K562 (cell line): ENCODE measurements around the gene SH3PXD2B. TPM values are rescaled to one million over a fixed set of nuclear protein-coding genes. Genes with fewer than 3 reads are reported as not detected.
A peak's percentile ranks its signal among the peaks of the same experiment; 100 is the strongest.

Experiments
- ATAC-seq: fragments of 200-7000 bp; cut with Tn5 transposase; 3 replicates; pipeline ENCODE4 v1.9.1; 2020; ENCODE audit warnings: moderate library complexity
- BruUV-seq: library from RNA; stranded (reverse); fragments of 400-500 nt; replicated peaks from 2 replicates; lab custom pipeline; 2021; lab: Mats Ljungman, UMichigan
- CTCF ChIA-PET: fragments of 300-600 bp; formaldehyde crosslinking; extraction: SDS; loops from one replicate; lab custom pipeline; 2021; ENCODE audit warnings: low intra/inter-chr PET ratio; lab: Yijun Ruan, JAX
- POLR2A ChIA-PET: fragments of 300-600, 350-650 bp; sonication (Branson Sonifier 250); formaldehyde crosslinking; extraction: SDS; loops from one replicate; lab custom pipeline; 2021; ENCODE audit warnings: antibody characterized with exemption, inconsistent platforms; lab: Yijun Ruan, JAX
- DNase-seq, 4 experiments: peaks; one replicate each; pipeline versions ENCODE4 v3.0.0 to v3.0.0-alpha.2; 2011 to 2018; ENCODE audit warnings: low spot score in 3 of 4, mixed read lengths in 3 of 4; ENCODE audit errors: extremely low read depth in 1 of 4
- FAIRE-seq: peaks from 2 replicates; lab custom pipeline; 2011; peaks lifted over from hg19 to GRCh38; lab: Jason Lieb, UNC
- H2AFZ ChIP-seq: 2 replicates; pipeline ENCODE4 v1.6.0; 2011; ENCODE audit warnings: low read depth, low read length, control low read depth, inconsistent platforms
- H3K27ac ChIP-seq: fragments of 200-600 bp; 3 replicates; pipeline ENCODE4 v1.8.0; 2011; ENCODE audit warnings: low read depth, mild to moderate bottlenecking, control low read depth, inconsistent platforms, low read length, moderate library complexity, mixed read lengths; ENCODE audit errors: extremely low read depth
- H3K27me3 ChIP-seq, 2 experiments: fragments of 300-600 bp in 1 of 2; 2 replicates in 1 of 2; 3 replicates in 1 of 2; pipeline versions ENCODE4 v1.6.0 to v1.8.0; 2011; ENCODE audit warnings: inconsistent platforms in 2 of 2, low read length in 2 of 2, mild to moderate bottlenecking in 1 of 2, mixed read lengths in 1 of 2, moderate library complexity in 1 of 2; ENCODE audit not compliant: control insufficient read depth in 2 of 2, insufficient read depth in 2 of 2
- H3K36me3 ChIP-seq: fragments of 300-600 bp; 3 replicates; pipeline ENCODE4 v1.8.0; 2011; ENCODE audit warnings: mild to moderate bottlenecking, low read length, inconsistent platforms; ENCODE audit not compliant: control insufficient read depth, insufficient read depth
- H3K4me1 ChIP-seq, 2 experiments: fragments of 200-600 bp in 1 of 2; replicated peaks in 1 of 2; 2 replicates in 1 of 2; 3 replicates in 1 of 2; pipeline versions ENCODE4 v1.5.1 to v1.8.0; 2011; ENCODE audit warnings: inconsistent platforms in 2 of 2, low read length in 2 of 2, mild to moderate bottlenecking in 1 of 2, mixed read lengths in 1 of 2, moderate library complexity in 1 of 2; ENCODE audit not compliant: control insufficient read depth in 2 of 2, insufficient read depth in 2 of 2
- H3K4me2 ChIP-seq: 2 replicates; pipeline ENCODE4 v1.6.1; 2011; ENCODE audit warnings: low read length, control low read depth, inconsistent platforms, mixed read lengths; ENCODE audit not compliant: insufficient read depth
- H3K4me3 ChIP-seq: fragments of 200-600 bp; sonication (generic), shearing (Covaris generic); 2 replicates; pipeline ENCODE4 v1.5.1; 2016; ENCODE audit warnings: control low read depth, inconsistent platforms
- H3K79me2 ChIP-seq: fragments of 200-600 bp; 3 replicates; pipeline ENCODE4 v1.8.0; 2011; ENCODE audit warnings: low read length, inconsistent platforms; ENCODE audit not compliant: control insufficient read depth, insufficient read depth
- H3K9ac ChIP-seq, 2 experiments: 2 replicates each; pipeline versions ENCODE4 v1.6.0 to v1.6.1; 2011; ENCODE audit warnings: low read depth in 2 of 2, low read length in 2 of 2, control low read depth in 1 of 2, inconsistent platforms in 1 of 2, mild to moderate bottlenecking in 1 of 2, mixed read lengths in 1 of 2; ENCODE audit not compliant: insufficient read depth in 1 of 2
- H3K9me1 ChIP-seq: one replicate; pipeline ENCODE4 v1.6.0; 2011; ENCODE audit warnings: inconsistent platforms, mild to moderate bottlenecking, low read length, moderate library complexity; ENCODE audit not compliant: control insufficient read depth, insufficient read depth
- H3K9me3 ChIP-seq: replicated peaks from 2 replicates; pipeline ENCODE4 v1.5.1; 2011; ENCODE audit warnings: low read depth, low read length, inconsistent platforms; ENCODE audit not compliant: control insufficient read depth, insufficient read depth
- H4K20me1 ChIP-seq: replicated peaks from 2 replicates; pipeline ENCODE4 v1.6.1; 2011; ENCODE audit warnings: low read length, inconsistent platforms, mixed read lengths; ENCODE audit not compliant: control insufficient read depth, insufficient read depth
- BCOR ChIP-seq: fragments of 450-650 bp; IDR thresholded peaks from 2 replicates; pipeline ENCODE4 v1.6.1; 2016
- BRD4 ChIP-seq: fragments of 200-600 bp; sonication (generic); IDR thresholded peaks from 2 replicates; pipeline ENCODE4 v1.6.1; 2017; ENCODE audit warnings: inconsistent platforms
- ETV6 ChIP-seq, 3 experiments: fragments of 150-350 bp in 1 of 3; sonication (generic) in 1 of 3; formaldehyde crosslinking in 1 of 3; IDR thresholded peaks; 2 replicates each; pipeline versions ENCODE4 v1.6.1 to v1.8.0; 2014 to 2022; ENCODE audit warnings: borderline replicate concordance in 2 of 3, low read depth in 2 of 3, antibody characterized with exemption in 1 of 3, low read length in 1 of 3, mild to moderate bottlenecking in 1 of 3, missing genetic modification reagents in 1 of 3
- IRF2 ChIP-seq: sonication (generic); formaldehyde crosslinking; IDR thresholded peaks from 2 replicates; pipeline ENCODE4 v1.8.1; 2022; ENCODE audit warnings: mild to moderate bottlenecking, missing genetic modification reagents
- KAT7 ChIP-seq: sonication (generic); formaldehyde crosslinking; IDR thresholded peaks from 2 replicates; pipeline ENCODE4 v1.8.0; 2022; ENCODE audit warnings: missing genetic modification reagents, mild to moderate bottlenecking, borderline replicate concordance
- KAT8 ChIP-seq: fragments of 450-650 bp; IDR thresholded peaks from 2 replicates; pipeline ENCODE4 v1.6.1; 2016; ENCODE audit warnings: low read depth, mild to moderate bottlenecking
- KDM1A ChIP-seq, 2 experiments: fragments of 450-650 bp; IDR thresholded peaks; 2 replicates each; pipeline ENCODE4 v1.6.1; 2016; ENCODE audit warnings: mild to moderate bottlenecking in 2 of 2
- KHSRP ChIP-seq: fragments of 450-650 bp; IDR thresholded peaks from 2 replicates; pipeline ENCODE4 v1.6.1; 2017
- LCOR ChIP-seq: sonication (generic); formaldehyde crosslinking; IDR thresholded peaks from 2 replicates; pipeline ENCODE4 v1.8.0; 2022; ENCODE audit warnings: mild to moderate bottlenecking, missing genetic modification reagents
- MEF2D ChIP-seq: conservative IDR thresholded peaks from 2 replicates; pipeline ENCODE4 v1.6.1; 2016; ENCODE audit warnings: low read depth, missing genetic modification characterization, missing compliant biosample characterization
- NCOA6 ChIP-seq: fragments of 450-650 bp; IDR thresholded peaks from 2 replicates; pipeline ENCODE4 v1.6.1; 2017; ENCODE audit warnings: mild to moderate bottlenecking
- NFIX ChIP-seq: fragments of 250-450 bp; sonication (Bioruptor Pico); IDR thresholded peaks from 2 replicates; pipeline ENCODE4 v1.4.0; 2020; ENCODE audit warnings: low read depth, mild to moderate bottlenecking, moderate library complexity
- RBM25 ChIP-seq: fragments of 200-400 bp; formaldehyde crosslinking; IDR thresholded peaks from 2 replicates; pipeline ENCODE4 v1.6.1; 2018; ENCODE audit warnings: low read length, low read depth, moderate library complexity; ENCODE audit not compliant: severe bottlenecking
- RFX7 ChIP-seq: fragments of 250-450 bp; sonication (Bioruptor Pico); IDR thresholded peaks from 2 replicates; pipeline ENCODE4 v1.5.1; 2021; ENCODE audit warnings: mild to moderate bottlenecking
- THAP7 ChIP-seq: fragments of 250-450 bp; sonication (Bioruptor Pico); IDR thresholded peaks from 2 replicates; pipeline ENCODE4 v1.5.0; 2021
- USF1 ChIP-seq: sonication (generic); formaldehyde crosslinking; IDR thresholded peaks from 2 replicates; pipeline ENCODE4 v1.9.0; 2022; ENCODE audit warnings: mild to moderate bottlenecking, missing genetic modification reagents
- XRCC3 ChIP-seq: fragments of 450-650 bp; IDR thresholded peaks from 2 replicates; pipeline ENCODE4 v1.6.1; 2017; ENCODE audit warnings: mild to moderate bottlenecking, moderate library complexity
- ZNF232 ChIP-seq: sonication (generic); formaldehyde crosslinking; IDR thresholded peaks from 2 replicates; pipeline ENCODE4 v1.8.0; 2022; ENCODE audit warnings: mild to moderate bottlenecking, missing genetic modification reagents
- ZNF384 ChIP-seq: IDR thresholded peaks from 2 replicates; pipeline ENCODE4 v1.6.1; 2012; ENCODE audit warnings: low read depth, low read length, improper control_type of control experiment
- ZNF668 ChIP-seq: fragments of 250-450 bp; sonication (Bioruptor Pico); IDR thresholded peaks from 2 replicates; pipeline ENCODE4 v1.8.0; 2022; ENCODE audit warnings: mild to moderate bottlenecking, inconsistent platforms
- WGBS: fragments of 100-300 bp; shearing (Covaris generic); methylation state at CpG from one replicate; pipeline ENCODE4 v1.1.6; 2016; ENCODE audit warnings: low coverage, mixed read lengths; ENCODE audit not compliant: insufficient coverage; ENCODE audit errors: missing lambda C conversion rate; 5-methylcytosine and 5-hydroxymethylcytosine counted together
- in situ Hi-C: fragments of 300-500 bp; cut with MboI; formaldehyde crosslinking; loops from 4 replicates; pipeline ENCODE4 v1.15.0; 2018; ENCODE audit warnings: inconsistent platforms, mixed read lengths
- intact Hi-C: fragments of 100-400 bp; cut with micrococcal nuclease; formaldehyde crosslinking; loops from 2 replicates; pipeline ENCODE4 v1.14.2; 2022
- polyA plus RNA-seq, 8 experiments: library from polyadenylated mRNA; depleted of rRNA in 4 of 8; stranded (reverse) in 5 of 8; unstranded in 3 of 8; fragments of >200 nt; fragmentation: Nextera tagmentation in 2 of 8; fragmentation: Illumina TruSeq in 1 of 8; extraction: Ambion mirVana in 2 of 8; extraction: Trizol in 1 of 8; gene quantifications; 2 replicates each; pipeline versions ENCODE4 v1.2.1 to v1.2.3, GENCODE V29; 2011 to 2014; ENCODE audit warnings: inconsistent platforms in 1 of 8, missing spikeins in 1 of 8
- total RNA-seq, 7 experiments: library from RNA; depleted of rRNA in 6 of 7; stranded (reverse); fragments of >200 nt in 6 of 7; fragmentation: Illumina TruSeq in 2 of 7; extraction: Trizol in 2 of 7; gene quantifications; 2 replicates each; pipeline versions ENCODE4 v1.2.1 to v1.2.3, GENCODE V29; 2011 to 2021; ENCODE audit warnings: low replicate concordance in 1 of 7

SH3PXD2B gene
- total and polyA plus RNA-seq, 9 of the 15 experiments (the other 6 are each of a cell fraction or from before 2014, with no cell fraction given): 0.04 to 0.66 (median 0.19) TPM

GRCh38 chr5:172486912-172487311 is 32.6 kb upstream of the SH3PXD2B start:
- WGBS: 2% methylated on average over 5 of the region's 5 CpGs
- no peak for DNase-seq
- intact Hi-C loops: no loop called here

GRCh38 chr5:172486451-172486850 is 32.1 kb upstream of the SH3PXD2B start:
- Histone ChIP-seq H3K9me3 (no peaks in the 10 kb centered on the region), H3K9me1 (no peaks in the 10 kb centered on the region), H3K27ac (no peak overlapping the region), H3K4me2 (no peak overlapping the region), H3K4me3 (no peak overlapping the region), H4K20me1 (peaks cover 2% of the 10 kb centered on the region), H3K36me3 (no peaks in the 10 kb centered on the region), H3K4me1 (no peaks in the 10 kb centered on the region; a peak in 1 of 5 replicates), H3K79me2 (no peaks in the 10 kb centered on the region), H3K27me3 (peaks cover 7 to 44% of the 10 kb centered on the region in 2 experiments; a peak in 4 of 5 replicates), H3K9ac (no peak overlapping the region), H2AFZ (no peak overlapping the region)
- ATAC-seq: no peak
- no peak for DNase-seq
- in situ Hi-C loops (loop anchor here (10.0 kb wide), 1 partner anchor 458 kb away; no protein-coding TSS in a partner anchor), intact Hi-C loops (no loop called here)
- POLR2A ChIA-PET: interaction anchor here (0.6 kb wide), 1 partner anchor 207 kb away, joined by 5 read pairs; no protein-coding TSS in a partner anchor
- CTCF ChIA-PET: no interaction called here
- no peak for FAIRE-seq
- WGBS: 3% methylated on average over 12 of the region's 12 CpGs
- no TSS peak for BruUV-seq
- TF ChIP-seq ZNF384 (no peak), KAT8 (no peak), USF1 (no peak), ZNF668 (CRISPR knock-in tag) (no peak), LCOR (no peak), XRCC3 (no peak), MEF2D (tag) (no peak), NCOA6 (no peak), THAP7 (CRISPR knock-in tag) (no peak), IRF2 (no peak), KDM1A (IDR thresholded peaks at IDR 0.05) (no peak), ZNF232 (CRISPR knock-in tag) (no peak), KHSRP (no peak), RFX7 (CRISPR knock-in tag) (no peak), KAT7 (no peak), NFIX (CRISPR knock-in tag) (no peak), BRD4 (no peak)

More at GRCh38 chr5:172486912-172487311, 32.6 kb upstream of the SH3PXD2B start:
- no peaks in the 10 kb centered on the region; a peak in 1 of 5 replicates for H3K4me1 ChIP-seq
- no peak overlapping the region for H3K27ac ChIP-seq
- no peak overlapping the region for H2AFZ ChIP-seq
- H3K27me3 ChIP-seq: peaks cover 10 to 49% of the 10 kb centered on the region in 2 experiments; a peak in 4 of 5 replicates
- TF ChIP-seq BCOR: 0 out of 2 replicates have a peak, but pooled peaks have one; percentile 13
- peak; percentile 85 for TF ChIP-seq RBM25
- TF ChIP-seq ETV6 (IDR thresholded peaks at IDR 0.05; ENCODE audit: borderline replicate concordance in 1 of 2, low read depth in 2 of 2, low read length in 1 of 2): no peak
- no peak for TF ChIP-seq ETV6 (CRISPR knock-in tag; IDR thresholded peaks at IDR 0.05; ENCODE audit: borderline replicate concordance)
- peaks cover 3% of the 10 kb centered on the region for H4K20me1 ChIP-seq
- no peaks in the 10 kb centered on the region for H3K9me3 ChIP-seq
- POLR2A ChIA-PET: no interaction called here
- no peak overlapping the region for H3K4me2 ChIP-seq
- H3K9me1 ChIP-seq: no peaks in the 10 kb centered on the region
- H3K36me3 ChIP-seq: no peaks in the 10 kb centered on the region
- no peak overlapping the region for H3K9ac ChIP-seq
- in situ Hi-C loops: loop anchor here (10.0 kb wide), 1 partner anchor 458 kb away; no protein-coding TSS in a partner anchor
- FAIRE-seq (no peak), ATAC-seq (no peak)
- no TSS peak for BruUV-seq
- CTCF ChIA-PET: no interaction called here
- H3K4me3 ChIP-seq: no peak overlapping the region
- H3K79me2 ChIP-seq: no peaks in the 10 kb centered on the region
